ENCODE measurements around the gene DAG1. TPM values are rescaled to one million over a fixed set of nuclear protein-coding genes. Genes with fewer than 3 reads are reported as not detected.

The DAG1 gene
- total RNA-seq, 1 experiment from 2014 or later: 93.0 TPM

GRCh38 chr3:49445391-49445790, 24.7 kb upstream of the DAG1 start:
- H3K79me2 ChIP-seq (ENCODE audit: insufficient read depth, low read length): no peaks in the 10 kb centered on the region

More at GRCh38 chr3:49445391-49445790, 24.7 kb upstream of the DAG1 start:
- Histone ChIP-seq H3T11ph (ENCODE audit: low read length) (no peak overlapping the region), H2BK12ac (ENCODE audit: insufficient read length, low read depth, low read length) (no peak overlapping the region), H4K91ac (ENCODE audit: insufficient read length, low read depth, low read length) (no peak overlapping the region), H2BK15ac (ENCODE audit: low read depth, low read length) (no peak overlapping the region), H2AFZ (ENCODE audit: low read length) (no peak overlapping the region), H3K9me3 (ENCODE audit: control insufficient read depth, low read depth, low read length) (no peaks in the 10 kb centered on the region), H3K4ac (ENCODE audit: low read depth, low read length) (no peak overlapping the region), H2AK5ac (ENCODE audit: insufficient read length, low read length) (no peak overlapping the region), H3K18ac (ENCODE audit: insufficient read length, low read depth, low read length) (no peak overlapping the region), H3K27me3 (ENCODE audit: insufficient read depth, low read length) (no peaks in the 10 kb centered on the region), H2BK5ac (ENCODE audit: insufficient read length, low read length) (no peak overlapping the region), H3K14ac (ENCODE audit: insufficient read depth, low read length) (no peak overlapping the region), H4K5ac (ENCODE audit: insufficient read length, low read depth, low read length) (no peak overlapping the region), H2BK20ac (ENCODE audit: low read depth, low read length, poor library complexity, severe bottlenecking) (no peak overlapping the region), H2BK120ac (ENCODE audit: low read depth, low read length, poor library complexity, severe bottlenecking) (no peak overlapping the region), H3K4me2 (ENCODE audit: insufficient read depth, insufficient read length, low read length) (no peak overlapping the region), H3K23ac (ENCODE audit: insufficient read length, low read depth, low read length) (no peak overlapping the region), H3K27ac (ENCODE audit: insufficient read length, low read depth, low read length) (no peak overlapping the region), H4K8ac (replicated peaks; ENCODE audit: insufficient read length, low read depth, low read length) (no peak overlapping the region), H3K56ac (ENCODE audit: insufficient read length, low read depth, low read length) (no peak overlapping the region), H3K23me2 (ENCODE audit: insufficient read length, low read depth, low read length, poor library complexity, severe bottlenecking) (no peaks in the 10 kb centered on the region), H3K4me1 (ENCODE audit: insufficient read depth, low read length) (no peaks in the 10 kb centered on the region), H3K9ac (ENCODE audit: extremely low read depth, insufficient read length, low read length) (no peak overlapping the region), H4K20me1 (ENCODE audit: control insufficient read depth, insufficient read depth, insufficient read length) (no peaks in the 10 kb centered on the region), H3K79me1 (ENCODE audit: insufficient read depth, low read depth, low read length, poor library complexity, severe bottlenecking) (no peaks in the 10 kb centered on the region)
- no peak overlapping the region for H3K4me3 Mint-ChIP-seq
- DNase-seq: no peak
- no peak overlapping the region for H3K27ac Mint-ChIP-seq
- no peaks in the 10 kb centered on the region for H3K4me1 Mint-ChIP-seq
- TF ChIP-seq CTCF (conservative IDR thresholded peaks at IDR 0.05): no peak
- H3K36me3 Mint-ChIP-seq (ENCODE audit: insufficient read depth in 1 of 3, low read depth in 3 of 3): no peaks in the 10 kb centered on the region
- H3K27me3 Mint-ChIP-seq (ENCODE audit: low read depth): peaks cover 2% of the 10 kb centered on the region; the same call in 1 of the 2 replicates
- no peaks in the 10 kb centered on the region for H3K9me3 Mint-ChIP-seq
- WGBS (ENCODE audit: extremely low coverage, insufficient read length, low lambda C conversion rate): no CpG with 5 or more reads among the region's 5 CpGs

Measured in H9 (cell line).